H1 (cell line): ENCODE measurements around the gene MIF. TPM values are rescaled to one million over a fixed set of nuclear protein-coding genes. Genes with fewer than 3 reads are reported as not detected.

Experiments used
- CTCF ChIA-PET: fragments of 300-600 bp; sonication (Branson Sonifier 250); formaldehyde crosslinking; loops from one replicate; lab custom pipeline; 2021; ENCODE audit not compliant: partially characterized antibody; lab: Charles Lee
- POLR2A ChIA-PET: fragments of 300-600 bp; sonication (Branson Sonifier 250); formaldehyde crosslinking; loops from one replicate; lab custom pipeline; 2021; ENCODE audit warnings: inconsistent platforms; ENCODE audit not compliant: partially characterized antibody; lab: Charles Lee
- DNase-seq, 2 experiments: peaks; one replicate each; pipeline versions ENCODE4 v3.0.0 to v3.0.0-alpha.2; 2010 to 2022; ENCODE audit warnings: low spot score in 2 of 2, low read depth in 1 of 2, mixed read lengths in 1 of 2
- FAIRE-seq: peaks from 2 replicates; lab custom pipeline; 2011; peaks lifted over from hg19 to GRCh38; lab: Jason Lieb, UNC
- H2AFZ ChIP-seq: 2 replicates; pipeline ENCODE4 v1.8.1; 2012; ENCODE audit warnings: low read length, inconsistent platforms
- H2AK5ac ChIP-seq: 2 replicates; pipeline ENCODE4 v1.6.1; 2013; ENCODE audit warnings: low read depth, low read length
- H2BK120ac ChIP-seq: replicated peaks from 2 replicates; pipeline ENCODE3; 2013; ENCODE audit warnings: low read depth, low read length, inconsistent platforms
- H2BK12ac ChIP-seq: 2 replicates; pipeline ENCODE4 v1.6.1; 2013; ENCODE audit warnings: low read depth, low read length
- H2BK15ac ChIP-seq: 2 replicates; pipeline ENCODE4 v1.6.1; 2013; ENCODE audit warnings: low read length
- H2BK20ac ChIP-seq: 2 replicates; pipeline ENCODE4 v1.6.1; 2013; ENCODE audit warnings: low read length
- H2BK5ac ChIP-seq: 2 replicates; pipeline ENCODE4 v1.6.1; 2013; ENCODE audit warnings: low read depth, low read length
- H3K14ac ChIP-seq: 2 replicates; pipeline ENCODE4 v1.6.1; 2013; ENCODE audit warnings: inconsistent platforms; ENCODE audit not compliant: insufficient read length
- H3K18ac ChIP-seq: 2 replicates; pipeline ENCODE4 v1.6.1; 2013; ENCODE audit warnings: low read length; ENCODE audit errors: extremely low read depth
- H3K23ac ChIP-seq: 2 replicates; pipeline ENCODE4 v1.6.1; 2013; ENCODE audit warnings: inconsistent platforms; ENCODE audit not compliant: insufficient read length
- H3K23me2 ChIP-seq: 2 replicates; pipeline ENCODE4 v1.6.1; 2013; ENCODE audit warnings: low read depth, low read length
- H3K27ac ChIP-seq: 2 replicates; pipeline ENCODE4 v1.6.1; 2011; ENCODE audit warnings: low read depth, low read length, inconsistent platforms
- H3K27me3 ChIP-seq, 4 experiments: replicated peaks in 1 of 4; 1 replicate in 1 of 4; 2 replicates in 3 of 4; pipeline versions ENCODE4 v1.6.1 to v1.8.1; 2011 to 2013; ENCODE audit warnings: low read length in 3 of 4, mild to moderate bottlenecking in 3 of 4, inconsistent platforms in 2 of 4, mixed read lengths in 2 of 4, moderate library complexity in 1 of 4; ENCODE audit not compliant: control insufficient read depth in 3 of 4, insufficient read depth in 3 of 4; ENCODE audit errors: extremely low read depth in 1 of 4
- H3K36me3 ChIP-seq, 4 experiments: 2 replicates each; pipeline versions ENCODE4 v1.6.1 to v1.8.1; 2011 to 2013; ENCODE audit warnings: mild to moderate bottlenecking in 4 of 4, low read length in 3 of 4, moderate library complexity in 2 of 4, control low read depth in 1 of 4, inconsistent platforms in 1 of 4; ENCODE audit not compliant: insufficient read depth in 4 of 4, control insufficient read depth in 2 of 4
- H3K4ac ChIP-seq: replicated peaks from 2 replicates; pipeline ENCODE3; 2013; ENCODE audit warnings: low read length, low read depth, mixed read lengths, inconsistent platforms; ENCODE audit not compliant: insufficient read length
- H3K4me1 ChIP-seq, 4 experiments: replicated peaks in 1 of 4; 1 replicate in 1 of 4; 2 replicates in 3 of 4; pipeline versions ENCODE4 v1.6.1 to v1.8.1; 2011 to 2013; ENCODE audit warnings: low read length in 3 of 4, inconsistent platforms in 2 of 4, mixed read lengths in 1 of 4; ENCODE audit not compliant: insufficient read depth in 4 of 4, control insufficient read depth in 3 of 4
- H3K4me2 ChIP-seq, 2 experiments: 2 replicates each; pipeline versions ENCODE4 v1.6.1 to v1.8.1; 2011 to 2013; ENCODE audit warnings: low read depth in 2 of 2, low read length in 2 of 2, control low read depth in 1 of 2, inconsistent platforms in 1 of 2, mild to moderate bottlenecking in 1 of 2; ENCODE audit not compliant: insufficient read depth in 1 of 2
- H3K4me3 ChIP-seq, 4 experiments: fragments of 200-600, 300-600 bp in 1 of 4; sonication (generic), shearing (Covaris generic), sonication (Bioruptor Twin) in 1 of 4; 2 replicates each; pipeline versions ENCODE4 v1.5.1 to v1.8.1; 2011 to 2016; ENCODE audit warnings: low read length in 4 of 4, low read depth in 3 of 4, control low read depth in 2 of 4, inconsistent platforms in 2 of 4, mild to moderate bottlenecking in 2 of 4, mixed read lengths in 1 of 4, moderate library complexity in 1 of 4; ENCODE audit not compliant: insufficient read depth in 2 of 4; ENCODE audit errors: extremely low read depth in 1 of 4
- H3K56ac ChIP-seq: replicated peaks from 2 replicates; pipeline ENCODE3; 2013; ENCODE audit warnings: low read depth, mild to moderate bottlenecking, mixed read lengths, low read length, inconsistent platforms; ENCODE audit not compliant: insufficient read length
- H3K79me1 ChIP-seq: 2 replicates; pipeline ENCODE4 v1.6.1; 2013; ENCODE audit warnings: low read depth, low read length, control low read depth
- H3K79me2 ChIP-seq, 2 experiments: 2 replicates each; pipeline versions ENCODE4 v1.6.1 to v1.8.1; 2012 to 2013; ENCODE audit warnings: low read length in 2 of 2, mild to moderate bottlenecking in 2 of 2, inconsistent platforms in 1 of 2; ENCODE audit not compliant: insufficient read depth in 2 of 2, control insufficient read depth in 1 of 2
- H3K9ac ChIP-seq, 4 experiments: replicated peaks in 1 of 4; 1 replicate in 1 of 4; 2 replicates in 3 of 4; pipeline versions ENCODE4 v1.6.1 to v1.8.1; 2011 to 2013; ENCODE audit warnings: low read depth in 3 of 4, low read length in 3 of 4, control low read depth in 2 of 4, mild to moderate bottlenecking in 2 of 4, moderate library complexity in 2 of 4, inconsistent platforms in 1 of 4; ENCODE audit errors: extremely low read depth in 1 of 4
- H3K9me3 ChIP-seq, 2 experiments: 2 replicates each; pipeline versions ENCODE4 v1.6.1 to v1.8.1; 2012 to 2013; ENCODE audit warnings: mild to moderate bottlenecking in 2 of 2, moderate library complexity in 2 of 2, control low read depth in 1 of 2, inconsistent platforms in 1 of 2, low read depth in 1 of 2, low read length in 1 of 2, mixed read lengths in 1 of 2; ENCODE audit not compliant: insufficient read depth in 2 of 2
- H4K20me1 ChIP-seq, 2 experiments: replicated peaks in 1 of 2; 2 replicates each; pipeline versions ENCODE3 to v1.8.1; 2011 to 2013; ENCODE audit warnings: inconsistent platforms in 2 of 2, low read length in 2 of 2, mild to moderate bottlenecking in 1 of 2; ENCODE audit not compliant: insufficient read depth in 2 of 2, control insufficient read depth in 1 of 2
- H4K5ac ChIP-seq: 2 replicates; pipeline ENCODE4 v1.6.1; 2013; ENCODE audit warnings: low read length, low read depth, mixed read lengths, inconsistent platforms; ENCODE audit not compliant: insufficient read length
- H4K8ac ChIP-seq: 2 replicates; pipeline ENCODE4 v1.8.0; 2013; ENCODE audit warnings: mild to moderate bottlenecking, moderate library complexity, low read length, inconsistent platforms; ENCODE audit not compliant: insufficient read depth; ENCODE audit errors: extremely low read depth
- H4K91ac ChIP-seq: replicated peaks from 2 replicates; pipeline ENCODE3; 2013; ENCODE audit warnings: low read length, mixed read lengths, inconsistent platforms; ENCODE audit not compliant: insufficient read length
- FOSL1 ChIP-seq: IDR thresholded peaks from 2 replicates; pipeline ENCODE4 v1.6.1; 2011; ENCODE audit warnings: mild to moderate bottlenecking, low read depth, low read length, moderate library complexity; ENCODE audit not compliant: insufficient read depth
- POU5F1 ChIP-seq: IDR thresholded peaks from 2 replicates; pipeline ENCODE4 v1.6.1; 2011; ENCODE audit warnings: low read depth, mild to moderate bottlenecking, low read length, moderate library complexity
- RNF2 ChIP-seq: fragments of 200-900, 300-1000 bp; sonication (generic); IDR thresholded peaks from 2 replicates; pipeline ENCODE4 v1.7.1; 2016; ENCODE audit warnings: borderline replicate concordance, low read depth, mild to moderate bottlenecking, antibody characterized with exemption, low read length; ENCODE audit not compliant: poor library complexity, severe bottlenecking; ENCODE audit errors: missing control alignments
- RXRA ChIP-seq: IDR thresholded peaks from 2 replicates; pipeline ENCODE4 v1.6.1; 2011; ENCODE audit warnings: low read depth, mild to moderate bottlenecking, low read length, moderate library complexity; ENCODE audit not compliant: insufficient read depth
- SIRT6 ChIP-seq: IDR thresholded peaks from one replicate; pipeline ENCODE4 v1.7.1; 2012; ENCODE audit warnings: low read length, inconsistent platforms
- SP1 ChIP-seq: IDR thresholded peaks from 2 replicates; pipeline ENCODE4 v1.6.1; 2011; ENCODE audit warnings: low read depth, low read length
- USF2 ChIP-seq: IDR thresholded peaks from 2 replicates; pipeline ENCODE4 v1.6.1; 2011; ENCODE audit warnings: low read length, improper control_type of control experiment
- WGBS, 2 experiments: shearing (Covaris generic) in 1 of 2; methylation state at CpG; one replicate each; pipeline versions ENCODE4 v1.1.6 to v1.1.7; 2013 to 2015; ENCODE audit warnings: low lambda C conversion rate in 2 of 2, mixed read lengths in 2 of 2, inconsistent platforms in 1 of 2, low coverage in 1 of 2, missing lambda C conversion rate in 1 of 2; ENCODE audit not compliant: insufficient replicate concordance in 2 of 2, insufficient coverage in 1 of 2, insufficient read length in 1 of 2; ENCODE audit errors: extremely low coverage in 1 of 2, missing lambda C conversion rate in 1 of 2; 5-methylcytosine and 5-hydroxymethylcytosine counted together
- polyA plus RNA-seq, 7 experiments: library from polyadenylated mRNA; depleted of rRNA in 3 of 7; stranded (reverse) in 5 of 7; unstranded in 2 of 7; fragments of >200 nt in 5 of 7; fragments of 200-250 nt in 2 of 7; gene quantifications; 1 replicate in 5 of 7; 2 replicates in 1 of 7; 4 replicates in 1 of 7; pipeline versions ENCODE4 v1.2.1 to v1.2.3, GENCODE V29; 2011 to 2013; ENCODE audit warnings: missing spikeins in 2 of 7, mixed read lengths in 2 of 7
- total RNA-seq: library from RNA; stranded (reverse); fragmentation: NEBNext Ultra II Directional; extraction: Animal tissue kit (Norgen Biotek cat#: 25700); gene quantifications from 2 replicates; pipeline ENCODE4 v1.2.1, GENCODE V29; 2021

The MIF gene
- total and polyA plus RNA-seq, 2 of the 8 experiments (the other 6 are each of a cell fraction or from before 2014, with no cell fraction given): 1,082 to 1,870 TPM

- H3K4me3 ChIP-seq: no peak overlapping the region
- TF ChIP-seq SIRT6 (no peak), RXRA (no peak), RNF2 (no peak), POU5F1 (no peak), FOSL1 (no peak), USF2 (no peak), SP1 (no peak)
- TF ChIP-seq, all 59 proteins: peak for 0
- Histone ChIP-seq H4K5ac (no peak overlapping the region), H3K36me3 (no peaks in the 10 kb centered on the region; a peak in 1 of 8 replicates), H3K23ac (no peak overlapping the region), H3K79me2 (no peaks in the 10 kb centered on the region), H2BK5ac (no peak overlapping the region), H3K23me2 (no peaks in the 10 kb centered on the region), H3K14ac (no peak overlapping the region), H4K20me1 (peaks cover 0 to under 1% of the 10 kb centered on the region in 2 experiments), H3K27me3 (peaks cover 0 to 3% (median under 1%) of the 10 kb centered on the region in 4 experiments; a peak in 3 of 7 replicates), H3K9me3 (peaks cover 2 to 5% of the 10 kb centered on the region in 2 experiments; a peak in 1 of 4 replicates), H2BK20ac (no peak overlapping the region), H3K4me1 (peaks cover 0 to 12% (median 4%) of the 10 kb centered on the region in 4 experiments; a peak in 5 of 7 replicates), H3K27ac (no peak overlapping the region), H2AK5ac (no peak overlapping the region), H2BK12ac (no peak overlapping the region), H4K91ac (no peak overlapping the region), H3K9ac (no peak overlapping the region), H2BK120ac (no peak overlapping the region), H4K8ac (peak overlapping the region; percentile 81), H3K18ac (no peak overlapping the region), H3K4me2 (no peak overlapping the region), H2BK15ac (no peak overlapping the region), H2AFZ (no peak overlapping the region), H3K79me1 (no peaks in the 10 kb centered on the region), H3K4ac (no peak overlapping the region), H3K56ac (no peak overlapping the region)
- DNase-seq: no peak
- no peak for FAIRE-seq
- ChIA-PET POLR2A (interaction anchor here (0.6 to 4.1 kb wide), 7 partner anchors 8 to 409 kb away, joined by 3 to 23 read pairs (median 5); partner anchors contain the start of genes MIF and SLC2A11), CTCF (interaction anchor here (0.6 to 3.3 kb wide), 7 partner anchors 8 to 27 kb away, joined by 3 to 19 read pairs (median 5); partner anchors contain the start of gene MIF)
- WGBS, 2 experiments: 93% methylated on average over 8 of the region's 8 CpGs; no CpG with 5 or more reads in 1 of the 2 experiments
Observed at GRCh38 chr22:23903328-23903971, 9.3 kb downstream of the MIF start.
